WTC11 (cell line): Measurements from ENCODE around the gene MAPK11. TPM values are rescaled to one million over a fixed set of nuclear protein-coding genes. Genes with fewer than 3 reads are reported as not detected.

Experiments
- ATAC-seq: fragments of 200-7000 bp; cut with Tn5 transposase; 2 replicates; pipeline ENCODE4 v1.10.0; 2021; ENCODE audit warnings: mild to moderate bottlenecking, moderate library complexity
- CTCF ChIA-PET: fragments of 300-600 bp; sonication (Branson Sonifier 250); formaldehyde crosslinking; loops from one replicate; lab custom pipeline; 2021; ENCODE audit warnings: antibody characterized with exemption; lab: Charles Lee
- POLR2A ChIA-PET: fragments of 350-600 bp; sonication (Branson Sonifier 250); formaldehyde crosslinking; loops from one replicate; lab custom pipeline; 2021; ENCODE audit warnings: antibody characterized with exemption; lab: Charles Lee
- DNase-seq: peaks from one replicate; pipeline ENCODE4 v3.0.0; 2021; ENCODE audit warnings: low spot score
- H3K27ac Mint-ChIP-seq: 2 replicates; pipeline ENCODE4 v1.8.0; 2021; ENCODE audit warnings: mixed read lengths
- H3K27me3 Mint-ChIP-seq: 2 replicates; pipeline ENCODE4 v1.8.0; 2021; ENCODE audit warnings: low read depth, mild to moderate bottlenecking, moderate library complexity, mixed read lengths
- H3K36me3 Mint-ChIP-seq: 2 replicates; pipeline ENCODE4 v1.8.0; 2021; ENCODE audit warnings: mixed read lengths
- H3K4me1 Mint-ChIP-seq: 2 replicates; pipeline ENCODE4 v1.8.0; 2022; ENCODE audit warnings: mixed read lengths
- H3K4me3 Mint-ChIP-seq: 2 replicates; pipeline ENCODE4 v1.8.0; 2021; ENCODE audit warnings: mild to moderate bottlenecking, moderate library complexity, mixed read lengths
- H3K9me3 Mint-ChIP-seq: 2 replicates; pipeline ENCODE4 v1.8.0; 2021; ENCODE audit warnings: mixed read lengths
- ATF2 ChIP-seq: sonication (generic); formaldehyde crosslinking; IDR thresholded peaks from 2 replicates; pipeline ENCODE4 v1.8.1; 2022; ENCODE audit warnings: low read depth, missing genetic modification reagents, borderline replicate concordance
- CBFB ChIP-seq: sonication (generic); formaldehyde crosslinking; IDR thresholded peaks from 2 replicates; pipeline ENCODE4 v1.8.1; 2022; ENCODE audit warnings: mild to moderate bottlenecking, low read depth, missing genetic modification reagents
- EMX1 ChIP-seq: fragments of 250-450 bp; sonication (Bioruptor Pico); IDR thresholded peaks from 2 replicates; pipeline ENCODE4 v1.8.0; 2021; ENCODE audit warnings: mild to moderate bottlenecking
- ERG ChIP-seq: fragments of 250-450 bp; sonication (Bioruptor Pico); IDR thresholded peaks from 2 replicates; pipeline ENCODE4 v1.8.0; 2021; ENCODE audit warnings: mild to moderate bottlenecking
- ESRRA ChIP-seq: sonication (generic); formaldehyde crosslinking; IDR thresholded peaks from 2 replicates; pipeline ENCODE4 v1.8.1; 2022; ENCODE audit warnings: mild to moderate bottlenecking, missing genetic modification reagents, borderline replicate concordance
- FOXJ3 ChIP-seq: sonication (generic); formaldehyde crosslinking; IDR thresholded peaks from 2 replicates; pipeline ENCODE4 v1.9.0; 2021; ENCODE audit warnings: missing genetic modification reagents, mild to moderate bottlenecking, borderline replicate concordance
- IRF1 ChIP-seq: sonication (generic); formaldehyde crosslinking; IDR thresholded peaks from 2 replicates; pipeline ENCODE4 v1.8.0; 2023; ENCODE audit warnings: missing genetic modification reagents
- IRF2 ChIP-seq: sonication (generic); formaldehyde crosslinking; IDR thresholded peaks from 2 replicates; pipeline ENCODE4 v1.8.0; 2022; ENCODE audit warnings: low read depth, missing genetic modification reagents, borderline replicate concordance
- JAZF1 ChIP-seq: fragments of 250-450 bp; sonication (Bioruptor Pico); IDR thresholded peaks from 2 replicates; pipeline ENCODE4 v1.9.0; 2021; ENCODE audit warnings: moderate library complexity, mild to moderate bottlenecking, inconsistent platforms
- NR1H2 ChIP-seq: sonication (generic); formaldehyde crosslinking; IDR thresholded peaks from 2 replicates; pipeline ENCODE4 v1.9.0; 2021; ENCODE audit warnings: mild to moderate bottlenecking, moderate library complexity, missing genetic modification reagents
- NR3C1 ChIP-seq: sonication (generic); formaldehyde crosslinking; conservative IDR thresholded peaks from 2 replicates; pipeline ENCODE4 v1.8.1; 2023; ENCODE audit warnings: low read depth, mild to moderate bottlenecking, missing genetic modification reagents
- SMAD3 ChIP-seq: sonication (generic); formaldehyde crosslinking; IDR thresholded peaks from 2 replicates; pipeline ENCODE4 v1.8.0; 2022; ENCODE audit warnings: missing genetic modification reagents, mild to moderate bottlenecking, borderline replicate concordance
- SMAD4 ChIP-seq: sonication (generic); formaldehyde crosslinking; IDR thresholded peaks from 2 replicates; pipeline ENCODE4 v1.8.0; 2022; ENCODE audit warnings: mild to moderate bottlenecking, missing genetic modification reagents
- SOX15 ChIP-seq: fragments of 250-450 bp; sonication (Bioruptor Pico); IDR thresholded peaks from 2 replicates; pipeline ENCODE4 v1.9.0; 2021; ENCODE audit warnings: mild to moderate bottlenecking
- SP1 ChIP-seq: sonication (generic); formaldehyde crosslinking; conservative IDR thresholded peaks from 2 replicates; pipeline ENCODE4 v1.8.1; 2022; ENCODE audit warnings: missing genetic modification reagents
- TCF7 ChIP-seq: sonication (generic); formaldehyde crosslinking; IDR thresholded peaks from 2 replicates; pipeline ENCODE4 v1.8.0; 2022; ENCODE audit warnings: mild to moderate bottlenecking, low read depth, missing genetic modification reagents, moderate library complexity
- TP53 ChIP-seq: sonication (generic); formaldehyde crosslinking; IDR thresholded peaks from 2 replicates; pipeline ENCODE4 v1.8.1; 2023; ENCODE audit warnings: mild to moderate bottlenecking, missing genetic modification reagents
- ZNF121 ChIP-seq: sonication (generic); formaldehyde crosslinking; IDR thresholded peaks from 2 replicates; pipeline ENCODE4 v1.8.0; 2023; ENCODE audit warnings: missing genetic modification reagents
- ZNF232 ChIP-seq: sonication (generic); formaldehyde crosslinking; IDR thresholded peaks from 2 replicates; pipeline ENCODE4 v1.8.0; 2022; ENCODE audit warnings: mild to moderate bottlenecking, missing genetic modification reagents
- ZNF281 ChIP-seq: sonication (generic); formaldehyde crosslinking; IDR thresholded peaks from 2 replicates; pipeline ENCODE4 v1.8.0; 2023; ENCODE audit warnings: mild to moderate bottlenecking, missing genetic modification reagents
- ZNF512 ChIP-seq: sonication (generic); formaldehyde crosslinking; IDR thresholded peaks from 2 replicates; pipeline ENCODE4 v1.8.1; 2022; ENCODE audit warnings: missing genetic modification reagents, borderline replicate concordance
- ZNF671 ChIP-seq: fragments of 250-450 bp; sonication (Bioruptor Pico); IDR thresholded peaks from 2 replicates; pipeline ENCODE4 v1.8.0; 2021; ENCODE audit warnings: mild to moderate bottlenecking
- total RNA-seq: library from RNA; stranded (reverse); gene quantifications from 3 replicates; pipeline ENCODE4 v1.2.3, GENCODE V29; 2021

The MAPK11 gene
- total RNA-seq, 1 experiment from 2014 or later: 2.3 TPM

GRCh38 chr22:50310031-50310722 lies 40.0 kb upstream of the MAPK11 start:
- POLR2A ChIA-PET: no interaction called here
- DNase-seq (no peak), ATAC-seq (no peak)

GRCh38 chr22:50309601-50309991 lies 39.4 kb upstream of the MAPK11 start:
- POLR2A ChIA-PET: interaction anchor here (0.8 to 1.4 kb wide), 2 partner anchors 15 to 975 kb away, joined by 4 read pairs; no protein-coding TSS in a partner anchor
- Mint-ChIP-seq H3K27me3 (peaks cover 6% of the 10 kb centered on the region; the same call in 1 of the 2 replicates), H3K27ac (no peak overlapping the region; the same call in 1 of the 2 replicates), H3K4me3 (no peak overlapping the region), H3K36me3 (no peaks in the 10 kb centered on the region), H3K4me1 (peaks cover 27% of the 10 kb centered on the region), H3K9me3 (no peaks in the 10 kb centered on the region)
- no peak for DNase-seq
- ATAC-seq: no peak
- CTCF ChIA-PET: interaction anchor here (1.1 kb wide), 1 partner anchor 7 kb away, joined by 4 read pairs; no protein-coding TSS in a partner anchor
- TF ChIP-seq SMAD3 (CRISPR knock-in tag) (no peak), ATF2 (CRISPR knock-in tag) (no peak), IRF2 (CRISPR knock-in tag) (no peak), TCF7 (CRISPR knock-in tag) (no peak), SMAD4 (CRISPR knock-in tag) (no peak), ZNF121 (CRISPR knock-in tag) (no peak), ERG (no peak), SP1 (no peak), CBFB (no peak), EMX1 (CRISPR knock-in tag) (no peak), ESRRA (no peak)

More at GRCh38 chr22:50310031-50310722, 40.0 kb upstream of the MAPK11 start:
- H3K36me3 Mint-ChIP-seq: no peaks in the 10 kb centered on the region
- peaks cover 24% of the 10 kb centered on the region for H3K4me1 Mint-ChIP-seq
- peak overlapping the region; percentile 13; the same call in 1 of the 2 replicates for H3K27ac Mint-ChIP-seq
- H3K27me3 Mint-ChIP-seq: peaks cover 6% of the 10 kb centered on the region; the same call in 1 of the 2 replicates
- TF ChIP-seq NR3C1 (CRISPR knock-in tag) (no peak), TP53 (CRISPR knock-in tag) (no peak), TCF7 (CRISPR knock-in tag) (no peak)
- H3K4me3 Mint-ChIP-seq: no peak overlapping the region
- CTCF ChIA-PET: no interaction called here
- H3K9me3 Mint-ChIP-seq: no peaks in the 10 kb centered on the region

- DNase-seq (no peak), ATAC-seq (no peak)
- POLR2A ChIA-PET: interaction anchor here (0.5 to 1.4 kb wide), 3 partner anchors 15 to 975 kb away, joined by 4 read pairs; no protein-coding TSS in a partner anchor
- no peak overlapping the region; the same call in 1 of the 2 replicates for H3K27ac Mint-ChIP-seq
- H3K27me3 Mint-ChIP-seq: peaks cover 6% of the 10 kb centered on the region; the same call in 1 of the 2 replicates
- TF ChIP-seq ZNF512 (no peak), NR3C1 (CRISPR knock-in tag) (no peak), ZNF281 (CRISPR knock-in tag) (no peak), JAZF1 (CRISPR knock-in tag) (no peak), SOX15 (CRISPR knock-in tag) (no peak), IRF1 (no peak), FOXJ3 (CRISPR knock-in tag) (no peak), ZNF671 (CRISPR knock-in tag) (no peak), ZNF232 (CRISPR knock-in tag) (no peak), NR1H2 (CRISPR knock-in tag) (no peak), SMAD3 (CRISPR knock-in tag) (no peak)
- TF ChIP-seq, all 79 proteins: peak for 0
- CTCF ChIA-PET: interaction anchor here (0.5 to 1.1 kb wide), 4 partner anchors 8 to 79 kb away, joined by 3 to 4 read pairs (median 3); no protein-coding TSS in a partner anchor
- Mint-ChIP-seq H3K36me3 (no peaks in the 10 kb centered on the region), H3K4me3 (no peak overlapping the region), H3K4me1 (peaks cover 25% of the 10 kb centered on the region), H3K9me3 (no peaks in the 10 kb centered on the region)
These were observed 38.9 kb upstream of the MAPK11 start for GRCh38 chr22:50308986-50309600.
